Mammary epithelial cell (primary cell): ENCODE results near the gene IRAK2.

Source experiments
- EZH2 ChIP-seq: IDR thresholded peaks from 2 replicates; pipeline ENCODE4 v1.6.1; 2012; ENCODE audit warnings: low read length, inconsistent platforms, borderline replicate concordance
- TF ChIP-seq, protein P1 (sequence below), 2 donors: IDR thresholded peaks in 1 of 2; conservative IDR thresholded peaks in 1 of 2; 2 replicates each; pipeline ENCODE4 v1.5.1; 2011 to 2012; ENCODE audit warnings: inconsistent platforms in 2 of 2, low read length in 2 of 2, mild to moderate bottlenecking in 2 of 2, control low read depth in 1 of 2, low read depth in 1 of 2; ENCODE audit not compliant: insufficient read depth in 1 of 2; ENCODE audit errors: extremely low read depth in 1 of 2

- TF ChIP-seq, protein P1, sequence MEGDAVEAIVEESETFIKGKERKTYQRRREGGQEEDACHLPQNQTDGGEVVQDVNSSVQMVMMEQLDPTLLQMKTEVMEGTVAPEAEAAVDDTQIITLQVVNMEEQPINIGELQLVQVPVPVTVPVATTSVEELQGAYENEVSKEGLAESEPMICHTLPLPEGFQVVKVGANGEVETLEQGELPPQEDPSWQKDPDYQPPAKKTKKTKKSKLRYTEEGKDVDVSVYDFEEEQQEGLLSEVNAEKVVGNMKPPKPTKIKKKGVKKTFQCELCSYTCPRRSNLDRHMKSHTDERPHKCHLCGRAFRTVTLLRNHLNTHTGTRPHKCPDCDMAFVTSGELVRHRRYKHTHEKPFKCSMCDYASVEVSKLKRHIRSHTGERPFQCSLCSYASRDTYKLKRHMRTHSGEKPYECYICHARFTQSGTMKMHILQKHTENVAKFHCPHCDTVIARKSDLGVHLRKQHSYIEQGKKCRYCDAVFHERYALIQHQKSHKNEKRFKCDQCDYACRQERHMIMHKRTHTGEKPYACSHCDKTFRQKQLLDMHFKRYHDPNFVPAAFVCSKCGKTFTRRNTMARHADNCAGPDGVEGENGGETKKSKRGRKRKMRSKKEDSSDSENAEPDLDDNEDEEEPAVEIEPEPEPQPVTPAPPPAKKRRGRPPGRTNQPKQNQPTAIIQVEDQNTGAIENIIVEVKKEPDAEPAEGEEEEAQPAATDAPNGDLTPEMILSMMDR (conservative IDR thresholded peaks at IDR 0.05 in 1 of 2, IDR thresholded peaks at IDR 0.05 in 1 of 2; ENCODE audit: extremely low read depth in 1 of 2, insufficient read depth in 1 of 2, low read depth in 1 of 2, low read length in 2 of 2), result no peak
- no peak for TF ChIP-seq EZH2
Observed at GRCh38 chr3:10142707-10143560, 21.8 kb upstream of the IRAK2 start.
